NCI-H2196 (cell line): Measurements from ENCODE around the gene DPPA4.
"Not testable (repeated sequence)": the region's sequence is repeated elsewhere in the genome, so short reads cannot be mapped to it uniquely, and the experiment has no call there.

Source experiments
- DNase-seq: peaks from one replicate; lab custom pipeline; 2025; ENCODE audit not compliant: unreplicated experiment; lab: John Stamatoyannopoulos, UW

The DPPA4 gene

GRCh38 chr3:109337393-109337792, at the start of gene DPPA4:
DPPA4 (minus strand) TSS chr3:109337546; CDS start chr3:109337517, 29 bp downstream.
- DNase-seq = no peak

GRCh38 chr3:109385442-109386318, 48.3 kb upstream of the DPPA4 start:
- DNase-seq = no peak

- no peak for DNase-seq
Measured at GRCh38 chr3:109384164-109384563, 46.8 kb upstream of the DPPA4 start.

- DNase-seq = no peak
Measured at GRCh38 chr3:109382588-109382987, 45.2 kb upstream of the DPPA4 start.

GRCh38 chr3:109375975-109376374, 38.6 kb upstream of the DPPA4 start:
- no peak for DNase-seq

GRCh38 chr3:109374434-109374833, 37.1 kb upstream of the DPPA4 start:
- DNase-seq = not testable (repeated sequence)

- no peak for DNase-seq
Measured at GRCh38 chr3:109373933-109374332, 36.6 kb upstream of the DPPA4 start.

- no peak for DNase-seq
Measured at GRCh38 chr3:109372639-109373038, 35.3 kb upstream of the DPPA4 start.

- DNase-seq = no peak
Measured at GRCh38 chr3:109369510-109369909, 32.2 kb upstream of the DPPA4 start.

GRCh38 chr3:109364088-109364487, 26.7 kb upstream of the DPPA4 start:
- no peak for DNase-seq

- no peak for DNase-seq
Measured at GRCh38 chr3:109363634-109364033, 26.3 kb upstream of the DPPA4 start.

- DNase-seq = no peak
Measured at GRCh38 chr3:109362823-109363222, 25.5 kb upstream of the DPPA4 start.

GRCh38 chr3:109358809-109359208, 21.5 kb upstream of the DPPA4 start:
- not testable (repeated sequence) for DNase-seq

GRCh38 chr3:109356442-109357155, 19.3 kb upstream of the DPPA4 start:
- DNase-seq = no peak

- DNase-seq = no peak
Measured at GRCh38 chr3:109355625-109356441, 18.5 kb upstream of the DPPA4 start.

GRCh38 chr3:109353057-109353456, 15.7 kb upstream of the DPPA4 start:
- DNase-seq = no peak

GRCh38 chr3:109351231-109351630, 13.9 kb upstream of the DPPA4 start:
- no peak for DNase-seq

GRCh38 chr3:109346770-109347295, 9.5 kb upstream of the DPPA4 start:
- DNase-seq = no peak

GRCh38 chr3:109346099-109346498, 8.8 kb upstream of the DPPA4 start:
- no peak for DNase-seq

GRCh38 chr3:109339714-109340648, 2.6 kb upstream of the DPPA4 start:
- no peak for DNase-seq
